NCI-H446 (cell line): Measurements from ENCODE around the gene GABRG3.
"Not testable (repeated sequence)": the region's sequence is repeated elsewhere in the genome, so short reads cannot be mapped to it uniquely, and the experiment has no call there.

Experiments used
- DNase-seq, 2 experiments: peaks; one replicate each; lab custom pipeline; 2025; lab: John Stamatoyannopoulos, UW

The GABRG3 gene

DNA sequence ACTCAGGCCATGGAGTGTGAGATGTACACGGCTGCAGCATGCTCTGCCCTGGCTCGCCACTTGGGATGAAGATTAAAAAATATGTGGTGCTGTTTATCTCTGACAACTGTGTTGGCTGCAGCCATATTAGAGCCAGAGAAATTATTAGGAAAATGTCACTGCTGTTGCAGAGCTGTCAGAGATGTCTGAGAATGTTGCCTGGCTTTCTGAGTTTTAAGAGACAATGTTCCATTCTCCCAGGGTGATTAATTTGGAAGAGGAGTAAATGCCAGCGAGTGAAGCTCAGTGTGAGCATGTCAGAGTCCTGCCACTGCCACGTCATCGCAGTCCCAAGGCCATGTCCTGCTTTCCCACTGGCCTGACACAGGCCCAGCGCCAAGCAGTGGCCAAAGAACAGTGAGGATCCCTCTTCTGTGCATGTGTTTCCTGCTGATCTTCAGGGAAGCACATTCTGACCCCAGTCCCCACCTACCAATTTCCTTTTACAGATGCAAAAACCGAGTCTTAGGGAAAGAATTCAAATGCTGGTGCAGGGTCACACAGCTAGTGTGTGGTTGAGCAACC lies 370.9 kb downstream of the GABRG3 start:
- DNase-seq, result no peak

DNA sequence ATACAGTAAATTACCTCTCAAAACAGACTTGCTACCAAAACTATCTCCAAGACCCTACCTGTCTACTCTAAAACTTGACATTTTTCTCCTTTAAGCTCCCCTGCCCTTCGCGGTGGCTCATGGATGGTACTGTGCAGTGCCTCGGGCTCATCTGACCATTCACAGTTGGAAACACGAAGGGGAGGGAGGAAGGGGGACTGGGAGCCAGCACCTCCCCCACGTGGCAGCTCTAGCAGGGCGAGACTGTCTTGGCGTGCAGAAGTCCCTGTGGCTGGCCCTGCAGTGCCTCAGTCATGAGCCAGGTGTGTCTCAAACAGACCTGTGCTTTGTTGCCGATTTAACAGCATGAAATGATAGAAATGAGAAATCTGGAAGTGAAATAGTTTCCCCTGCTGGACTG lies 372.0 kb downstream of the GABRG3 start:
- DNase-seq, result no peak

DNA sequence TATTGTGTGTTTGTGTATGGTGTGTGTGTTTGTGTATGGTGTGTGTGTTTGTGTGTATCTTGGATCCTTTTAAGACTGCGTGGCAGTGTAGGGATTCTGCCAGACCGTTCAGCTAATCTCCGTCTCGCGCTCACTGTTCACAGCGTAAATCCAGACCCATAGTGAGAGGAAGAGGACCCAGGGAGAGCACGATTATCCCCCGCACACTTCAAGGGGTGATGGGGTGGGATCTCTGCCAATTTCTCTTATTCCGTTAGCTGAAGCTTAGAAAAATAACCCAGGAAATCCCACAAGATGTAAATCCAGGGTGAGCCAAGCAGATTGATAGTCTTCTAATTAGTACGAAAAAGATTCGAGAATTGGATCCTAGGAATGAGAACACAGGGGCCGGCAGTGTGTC lies 381.2 kb downstream of the GABRG3 start:
- DNase-seq, result no peak

DNA sequence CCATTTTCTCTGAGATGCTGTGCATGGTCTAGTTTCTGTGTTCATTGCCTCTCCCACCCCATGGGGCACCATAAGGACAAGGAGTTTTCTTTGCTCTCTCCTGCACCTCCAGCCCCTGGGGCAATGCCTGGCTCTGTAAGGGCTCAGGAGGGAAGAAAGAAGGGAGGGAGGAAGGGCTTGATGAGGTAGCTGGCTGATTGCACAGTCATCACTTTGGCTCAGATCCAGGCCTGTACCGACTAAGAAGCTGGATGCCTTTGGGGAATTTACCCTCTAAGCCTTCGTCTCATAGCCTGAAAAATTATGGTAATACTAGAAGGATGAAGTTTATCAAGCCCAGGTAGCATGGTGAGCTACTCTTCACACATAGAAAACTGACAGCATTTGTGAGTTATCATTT lies 382.9 kb downstream of the GABRG3 start:
- no peak for DNase-seq

DNA sequence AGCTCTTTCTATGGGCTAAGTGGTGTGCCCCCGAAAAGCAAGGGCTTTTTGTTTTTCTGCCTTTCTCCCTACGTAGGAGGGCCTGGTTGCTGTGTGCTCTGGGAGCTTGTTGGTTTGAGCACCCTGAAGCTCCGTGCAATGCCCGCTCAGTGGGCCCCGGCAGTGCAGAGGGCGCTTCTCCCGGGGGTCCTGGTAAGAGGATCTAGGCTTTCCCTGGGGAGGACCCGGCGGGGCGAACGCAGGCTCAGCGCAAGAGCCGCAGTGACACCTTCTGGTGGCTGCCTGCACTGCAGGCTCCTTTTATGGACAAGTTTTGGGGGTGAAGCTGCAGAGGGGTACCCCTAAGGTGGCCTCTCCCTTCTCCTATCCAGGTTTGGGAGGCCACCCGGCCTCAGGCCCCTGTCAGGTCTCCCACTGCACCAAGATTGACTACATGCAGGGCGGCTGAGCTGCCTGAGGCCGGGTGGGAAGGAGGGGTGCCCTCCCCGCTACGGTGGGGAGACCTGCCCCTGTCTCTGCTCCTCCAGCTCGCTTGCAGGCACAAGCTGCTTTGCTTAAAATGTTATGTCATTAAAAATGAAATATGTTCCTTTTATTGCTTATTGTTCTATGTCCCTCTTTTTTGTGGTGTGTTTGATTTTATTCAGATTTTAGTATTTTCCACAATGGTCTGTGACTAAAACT lies 387.9 kb downstream of the GABRG3 start:
- no peak for DNase-seq

DNA sequence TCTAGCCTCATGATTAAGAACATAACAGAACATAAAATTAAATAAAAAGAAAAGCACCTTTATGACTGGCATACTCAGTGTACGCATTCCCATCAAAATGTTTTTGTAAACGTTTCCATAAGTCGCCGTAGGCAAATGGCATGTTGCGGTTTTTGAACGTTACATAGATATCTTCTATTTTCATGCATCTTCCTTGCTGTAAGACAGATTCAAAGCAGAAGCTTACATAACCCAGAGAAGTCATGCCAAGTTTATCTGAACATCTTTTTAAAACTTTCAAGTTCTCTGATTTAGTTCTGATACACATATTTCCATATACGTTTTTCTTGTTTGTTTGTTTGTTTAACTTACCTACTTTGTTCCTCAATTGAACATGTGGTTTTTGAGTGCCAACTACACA lies 388.6 kb downstream of the GABRG3 start:
- DNase-seq, result no peak

DNA sequence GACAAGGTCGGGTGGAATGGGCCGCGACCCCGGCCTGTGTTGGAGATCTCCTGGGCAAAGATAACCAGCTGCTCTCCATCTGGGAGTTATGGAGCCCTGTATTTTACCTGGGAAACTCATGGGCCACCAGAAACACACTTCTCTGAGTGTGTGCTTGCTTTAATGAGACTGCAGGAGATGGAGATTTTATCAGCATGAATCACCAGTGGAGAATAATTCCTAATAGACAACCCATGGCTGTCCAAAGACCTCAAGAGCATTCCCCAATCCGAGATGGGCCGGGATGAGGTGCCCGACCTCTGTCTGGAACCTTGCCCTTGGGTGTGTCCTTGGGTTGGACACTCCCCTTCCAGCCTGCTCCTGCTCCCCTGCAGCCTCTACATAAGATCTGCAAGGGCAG lies 389.3 kb downstream of the GABRG3 start:
- DNase-seq, result no peak

DNA sequence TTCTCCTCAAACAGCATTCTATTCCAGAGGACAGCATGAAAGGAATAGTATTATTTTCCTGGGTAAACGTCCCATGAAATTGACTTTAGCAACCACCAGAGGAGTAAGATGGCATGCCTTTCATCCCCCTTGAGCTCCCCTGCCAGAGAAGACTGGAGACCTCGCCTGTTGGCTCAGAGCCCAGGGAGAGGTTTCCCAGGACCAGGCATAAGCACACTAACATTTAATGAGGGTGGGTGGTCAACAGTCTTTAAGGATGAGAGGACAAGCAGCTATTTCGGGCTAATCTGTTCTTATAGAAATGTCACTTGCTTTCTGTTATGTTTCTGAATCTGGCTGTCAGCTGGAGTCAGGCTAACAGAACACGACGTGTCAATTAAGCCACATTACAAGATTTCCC lies 390.5 kb downstream of the GABRG3 start:
- no peak for DNase-seq

DNA sequence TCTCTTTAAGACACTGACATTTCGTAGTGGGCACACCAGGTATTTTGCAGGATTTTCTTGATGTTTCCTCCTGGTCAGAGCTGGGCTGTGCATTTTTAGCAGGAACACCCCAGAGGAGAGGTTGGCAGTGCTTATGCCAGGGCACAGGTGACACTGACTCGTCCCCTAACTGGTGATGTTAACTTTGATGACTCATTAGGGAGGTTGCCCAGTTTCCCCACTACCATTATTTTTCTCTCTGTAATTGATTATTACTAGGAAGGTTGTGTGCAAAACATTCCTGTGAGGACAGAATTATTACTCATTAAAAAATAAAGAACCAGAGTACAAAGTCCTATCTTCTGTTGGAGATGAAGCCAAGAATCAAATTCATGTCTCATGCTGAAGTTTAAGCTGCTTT lies 394.5 kb downstream of the GABRG3 start:
- DNase-seq, result no peak

DNA sequence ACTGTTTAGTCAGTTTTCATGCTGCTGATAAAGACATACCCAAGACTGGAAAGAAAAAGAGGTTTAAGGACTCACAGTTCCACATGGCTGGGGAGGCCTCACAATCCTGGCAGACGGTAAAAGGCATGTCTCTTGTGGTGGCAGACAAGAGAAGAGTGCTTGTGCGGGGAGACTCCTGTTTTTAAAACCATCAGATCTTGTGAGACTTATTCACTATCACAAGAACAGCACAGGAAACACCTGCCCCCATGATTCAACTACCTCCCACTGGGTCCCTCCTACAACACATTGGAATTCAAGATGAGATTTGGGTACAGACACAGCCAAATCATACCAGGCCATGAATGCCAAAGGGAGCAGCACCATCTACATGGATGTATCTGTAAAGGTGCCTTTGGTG lies 406.4 kb downstream of the GABRG3 start:
- DNase-seq, result not testable (repeated sequence)

DNA sequence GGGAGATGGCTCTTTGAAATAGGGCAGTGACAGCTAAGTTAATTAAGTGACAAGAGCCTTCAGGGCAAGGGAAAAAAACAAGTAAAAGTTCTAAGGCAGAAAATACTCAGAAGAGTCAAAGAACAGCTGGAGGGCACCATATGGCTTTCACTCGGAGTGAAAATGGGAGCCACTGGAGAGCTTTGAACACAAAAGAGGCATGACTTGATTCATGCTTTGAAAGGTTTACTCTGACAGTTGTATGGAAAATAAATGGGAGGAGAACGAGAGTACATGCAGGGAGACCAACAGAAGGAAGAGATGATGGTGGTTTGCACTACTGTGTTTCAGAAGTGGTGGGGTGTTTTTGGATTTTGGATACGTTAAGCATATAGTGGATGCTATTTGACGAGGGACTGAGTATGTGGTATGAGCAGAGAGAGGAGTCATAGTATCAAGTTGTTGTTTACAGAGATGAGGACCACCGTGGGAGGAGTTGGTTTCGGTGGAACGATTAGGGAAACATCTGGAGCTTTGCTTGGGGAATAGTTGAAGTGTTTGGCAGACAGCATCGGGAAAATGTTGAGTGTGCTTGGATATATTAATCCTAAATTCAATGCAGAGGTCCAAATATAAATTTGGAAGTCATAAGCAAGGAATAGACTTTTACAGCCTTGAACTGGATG lies 411.5 kb downstream of the GABRG3 start:
- no peak for DNase-seq

DNA sequence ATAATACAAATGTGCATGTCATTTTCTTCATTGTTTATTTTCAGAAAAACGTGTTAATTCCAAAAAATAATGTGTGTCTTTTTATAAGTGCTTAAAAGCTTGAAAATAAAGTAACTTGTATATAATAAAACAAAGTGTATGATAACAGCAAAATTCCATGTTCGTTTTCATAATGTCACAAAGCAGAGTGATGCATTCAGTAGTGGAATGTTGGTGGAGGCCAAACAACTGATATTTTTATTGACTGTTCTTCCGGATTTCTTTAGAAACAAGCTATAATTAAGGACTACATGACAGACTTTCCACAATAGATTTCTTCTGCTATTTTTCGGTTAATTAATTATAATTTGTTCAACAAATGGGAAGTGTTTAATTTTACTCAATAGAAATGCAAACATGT lies 412.7 kb downstream of the GABRG3 start:
- no peak for DNase-seq

DNA sequence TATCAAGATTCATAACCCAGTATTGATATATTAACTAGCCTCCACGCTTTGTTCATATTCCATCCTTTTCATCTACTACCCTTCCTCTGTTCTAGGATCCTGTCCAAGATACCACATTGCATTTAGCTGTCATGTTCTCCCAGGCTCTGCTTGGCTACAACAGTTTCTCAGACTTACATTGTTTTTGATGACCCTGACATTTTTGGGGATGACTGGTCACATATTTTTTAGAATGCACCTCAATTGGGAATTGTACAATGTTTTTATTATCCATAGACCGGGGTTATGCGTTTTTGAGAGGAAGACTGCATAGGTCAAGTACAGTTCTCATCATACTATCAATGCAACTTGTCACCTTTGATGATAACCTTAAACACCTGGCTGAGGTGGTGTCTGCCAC lies 421.2 kb downstream of the GABRG3 start:
- no peak for DNase-seq

DNA sequence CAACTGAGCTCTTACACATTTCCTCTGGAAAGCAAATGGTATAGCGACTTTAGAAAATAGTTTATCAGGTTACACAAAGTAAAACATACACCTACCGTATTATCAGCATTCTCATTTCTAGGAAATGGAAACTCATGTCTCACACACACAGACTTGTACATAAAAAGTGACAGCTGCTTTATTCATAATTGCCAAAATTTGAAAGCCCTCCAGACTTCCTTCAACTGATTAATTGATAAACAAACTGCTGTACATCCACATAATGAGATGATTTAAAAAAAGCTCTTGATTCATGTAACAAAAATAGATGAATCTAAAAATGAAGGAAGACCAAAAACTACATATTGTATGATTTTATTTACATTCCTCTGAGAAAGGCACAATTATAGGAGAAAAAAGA lies 425.5 kb downstream of the GABRG3 start:
- no peak for DNase-seq

DNA sequence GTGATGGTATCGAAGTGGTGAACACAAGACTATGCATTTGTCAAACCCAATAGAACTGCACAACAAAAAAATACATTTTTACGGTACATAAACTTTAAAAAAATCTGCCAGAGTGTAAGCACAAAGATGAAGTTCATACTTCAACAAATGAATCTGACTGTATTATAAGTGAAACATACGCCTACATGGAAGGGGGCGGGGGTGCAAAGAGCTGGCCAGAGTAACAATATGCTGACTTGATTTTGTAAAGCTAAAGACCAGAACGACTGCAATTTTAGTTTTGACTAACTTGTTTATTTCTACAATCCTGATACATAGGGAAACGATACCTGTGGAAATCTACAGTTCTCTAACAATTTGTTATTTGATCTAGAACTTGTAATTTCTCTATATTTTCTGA lies 426.0 kb downstream of the GABRG3 start:
- no peak for DNase-seq

DNA sequence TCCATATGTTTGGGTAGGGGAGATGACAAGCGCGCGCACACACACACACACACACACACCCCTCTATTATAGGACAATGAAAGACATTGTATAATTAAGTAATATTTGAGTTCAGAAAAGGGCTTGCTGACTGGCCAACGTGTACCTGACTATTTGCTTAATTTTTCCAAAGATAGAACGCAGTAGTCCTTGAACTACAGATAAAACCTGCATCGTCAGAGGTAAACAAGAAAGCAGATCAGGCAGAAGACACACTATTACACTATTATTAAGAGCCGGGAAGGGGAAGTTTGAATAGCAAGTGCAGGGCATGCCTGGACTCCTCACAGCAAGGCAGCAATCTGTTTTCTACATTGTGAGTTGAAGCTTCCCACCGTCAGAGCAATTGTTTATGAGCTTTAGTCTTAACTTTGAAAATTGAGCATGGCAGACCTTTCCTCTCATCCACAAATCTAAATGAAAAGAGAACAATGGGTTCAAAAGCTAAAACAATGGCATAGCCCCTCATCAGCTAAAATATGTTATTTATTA lies 427.7 kb downstream of the GABRG3 start:
- no peak for DNase-seq

DNA sequence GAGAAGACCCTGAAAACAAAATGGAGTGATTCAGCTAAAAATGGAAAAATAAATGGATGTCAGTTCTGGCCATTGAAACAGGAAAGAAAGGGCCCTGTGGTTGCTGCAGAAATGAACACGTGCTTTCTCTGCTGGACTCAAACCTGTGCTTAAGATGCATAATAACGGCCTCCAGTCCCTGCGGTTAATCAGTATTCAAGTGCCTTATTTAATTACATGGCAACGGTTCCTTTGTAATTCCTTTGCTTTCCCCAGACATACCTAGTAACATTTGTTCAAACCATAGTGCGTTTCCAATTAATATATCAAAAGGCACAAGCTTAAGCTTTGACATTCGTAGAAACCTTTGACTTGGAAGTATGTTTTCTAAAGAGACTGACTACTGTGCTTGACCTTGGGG lies 428.3 kb downstream of the GABRG3 start:
- DNase-seq, result no peak

DNA sequence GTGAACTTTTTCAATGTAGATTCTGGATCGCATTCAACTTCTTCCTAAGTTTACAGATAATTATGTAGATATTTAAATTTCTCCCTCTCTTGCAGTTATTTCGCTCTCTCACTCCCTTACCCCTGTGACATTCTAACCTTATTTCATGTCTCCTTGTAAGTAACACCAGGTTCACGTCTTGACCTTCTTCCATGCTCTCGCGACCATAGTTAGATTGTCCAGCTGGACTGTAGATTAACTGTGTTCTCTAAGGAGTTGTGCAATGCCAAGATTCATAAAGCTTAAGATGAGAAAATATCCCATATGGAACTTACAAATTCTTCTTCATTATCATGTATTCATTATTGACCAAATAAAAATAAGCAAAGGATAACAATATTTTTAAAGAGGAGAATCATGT lies 430.5 kb downstream of the GABRG3 start:
- no peak for DNase-seq

DNA sequence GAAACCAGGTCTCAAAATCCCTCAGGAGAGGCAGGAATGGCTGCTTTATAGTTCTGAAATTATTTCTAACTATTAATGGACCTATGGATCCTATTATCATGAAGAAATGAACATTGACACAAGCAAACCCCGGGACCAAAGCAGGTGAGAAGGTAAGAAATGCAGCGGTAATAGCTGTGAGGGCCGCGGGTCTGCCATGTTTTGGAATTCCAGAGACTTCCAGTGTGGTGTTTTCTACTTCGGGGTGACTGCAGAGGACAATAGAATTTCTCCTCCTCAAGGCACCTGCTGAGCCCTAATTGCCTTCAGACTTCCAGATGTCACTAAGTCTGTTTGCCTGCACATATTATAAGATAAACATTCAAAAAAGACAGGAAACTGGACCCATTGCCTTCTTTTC lies 437.4 kb downstream of the GABRG3 start:
- DNase-seq, result no peak

DNA sequence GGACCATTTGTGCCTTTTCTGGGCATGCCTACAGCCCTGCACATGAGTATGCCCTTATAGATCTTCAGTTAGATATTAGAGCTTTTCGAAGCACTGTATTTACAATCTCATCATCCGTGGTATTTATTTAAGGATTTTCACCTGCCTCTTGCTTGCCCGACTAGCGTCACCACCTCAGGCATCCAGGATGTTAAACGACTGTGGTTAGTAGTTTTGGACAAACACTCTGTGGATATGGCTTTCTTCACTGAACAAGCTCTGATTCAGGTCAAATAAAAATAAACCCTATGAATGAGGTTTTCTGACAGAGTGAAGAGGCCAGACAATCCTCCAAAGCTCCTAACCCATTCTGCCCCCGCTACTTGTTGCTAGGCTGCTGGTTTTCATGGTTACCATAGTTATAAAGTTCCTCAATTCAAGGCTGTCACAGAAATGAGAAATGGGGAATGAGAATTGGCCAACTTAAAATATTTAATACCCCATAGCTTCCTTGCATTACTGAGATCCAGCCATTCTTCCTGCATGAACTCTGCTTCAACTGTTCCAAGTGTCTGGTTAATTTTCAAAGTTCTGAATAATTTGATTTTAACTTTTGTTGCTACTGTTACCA lies 440.1 kb downstream of the GABRG3 start:
- DNase-seq, result no peak

DNA sequence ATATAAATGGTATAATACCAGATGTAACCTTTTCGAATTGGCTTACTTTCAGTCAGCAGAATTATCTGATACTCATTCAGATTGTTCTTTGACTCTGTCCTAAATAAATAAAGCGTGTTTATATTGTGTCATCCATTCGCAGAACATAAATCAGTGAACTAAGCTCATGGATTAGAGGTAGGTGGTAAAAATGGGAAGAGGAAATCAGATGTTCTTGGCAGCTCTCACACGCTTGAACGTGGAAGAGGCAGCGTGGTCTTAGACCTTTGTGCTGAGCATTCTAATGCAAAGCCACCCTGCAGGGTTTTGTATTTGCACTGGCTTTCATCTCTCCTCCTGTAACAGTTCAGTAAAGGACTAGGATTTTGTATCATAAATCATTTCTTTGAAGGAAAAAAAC lies 441.4 kb downstream of the GABRG3 start:
- DNase-seq, result no peak

DNA sequence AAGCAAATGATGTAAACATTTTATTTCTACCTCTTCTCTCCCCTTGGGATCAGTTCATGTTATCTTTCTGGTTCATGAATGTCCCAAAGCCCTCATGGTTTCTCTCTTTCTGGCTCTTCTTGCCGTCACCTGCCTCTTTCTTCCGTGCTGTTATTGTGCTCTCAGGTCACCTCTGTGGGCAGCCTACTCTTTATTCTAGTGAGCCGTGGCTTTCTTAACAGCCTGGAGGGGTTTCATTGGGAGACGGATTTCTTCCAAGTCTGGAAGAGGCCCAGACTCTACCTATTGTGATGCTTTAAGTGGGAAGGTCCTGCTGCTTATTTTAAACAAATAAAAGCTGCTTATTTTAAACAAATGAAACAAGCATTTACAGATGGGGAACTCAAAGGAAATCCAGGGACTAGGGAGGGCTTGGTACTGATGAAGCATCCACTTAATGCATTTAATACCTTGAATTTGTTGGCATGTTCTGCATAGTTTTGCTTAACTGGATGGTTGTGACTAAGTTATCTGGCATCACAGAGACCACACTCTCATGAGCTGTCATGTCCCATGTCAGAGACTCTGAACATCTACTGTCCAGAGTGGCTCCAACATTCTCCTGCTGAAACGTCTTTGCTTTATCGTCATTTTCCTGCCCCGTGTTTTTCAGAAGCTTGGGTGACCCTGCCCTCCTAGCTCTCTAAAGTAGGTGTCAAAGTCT lies 443.3 kb downstream of the GABRG3 start:
- DNase-seq, result no peak
